ENCODE data around the gene S100A6. TPM values are rescaled to one million over a fixed set of nuclear protein-coding genes. Genes with fewer than 3 reads are reported as not detected.

Gene S100A6
- total RNA-seq, 1 experiment from 2014 or later = 19.2 TPM

- H3K27ac Mint-ChIP-seq = no peak overlapping the region
- no peak for TF ChIP-seq JUN (CRISPR knock-in tag; IDR thresholded peaks at IDR 0.05)
- no peak for TF ChIP-seq IRF1 (CRISPR knock-in tag; IDR thresholded peaks at IDR 0.05)
- TF ChIP-seq ZNF121 (CRISPR knock-in tag; IDR thresholded peaks at IDR 0.05) = no peak
- no peak for TF ChIP-seq FOXP4 (CRISPR knock-in tag; IDR thresholded peaks at IDR 0.05)
- no peak for TF ChIP-seq TEAD1 (CRISPR knock-in tag; IDR thresholded peaks at IDR 0.05)
- TF ChIP-seq ZNF281 (CRISPR knock-in tag; IDR thresholded peaks at IDR 0.05) = no peak
- TF ChIP-seq ARID4B (CRISPR knock-in tag; IDR thresholded peaks at IDR 0.05; ENCODE audit: borderline replicate concordance) = no peak
- TF ChIP-seq ATF6 (CRISPR knock-in tag; IDR thresholded peaks at IDR 0.05) = no peak
- TF ChIP-seq JAZF1 (CRISPR knock-in tag; IDR thresholded peaks at IDR 0.05) = no peak
- no peak for TF ChIP-seq ZNF423 (CRISPR knock-in tag; IDR thresholded peaks at IDR 0.05)
- TF ChIP-seq PRDM15 (CRISPR knock-in tag; IDR thresholded peaks at IDR 0.05) = no peak
- TF ChIP-seq ZNF396 (CRISPR knock-in tag; IDR thresholded peaks at IDR 0.05; ENCODE audit: borderline replicate concordance) = no peak
- POLR2A ChIA-PET = no interaction called here
- H3K36me3 Mint-ChIP-seq = no peaks in the 10 kb centered on the region; the same call in 1 of the 2 replicates
- CTCF ChIA-PET = interaction anchor here (1.1 to 10.8 kb wide), 2 partner anchors 8 to 28 kb away, joined by 4 to 188 read pairs; no protein-coding TSS in a partner anchor
- H3K4me3 Mint-ChIP-seq = no peak overlapping the region
- DNase-seq (ENCODE audit: low spot score) (no peak), ATAC-seq (no peak)
- peaks cover 41% of the 10 kb centered on the region for H3K4me1 Mint-ChIP-seq
- peaks cover 15% of the 10 kb centered on the region for H3K27me3 Mint-ChIP-seq (ENCODE audit: low read depth)
- no peaks in the 10 kb centered on the region for H3K9me3 Mint-ChIP-seq
Observed at GRCh38 chr1:153541641-153542590, 6.1 kb upstream of the S100A6 start.
